Measurements from ENCODE around the gene TOR1B.

The TOR1B gene

GRCh38 chr9:129845373-129845772 is 42.4 kb downstream of the TOR1B start:
- no peak for DNase-seq (ENCODE audit: low read depth in 2 of 2)

- DNase-seq (ENCODE audit: low read depth in 2 of 2), result no peak
Measured at GRCh38 chr9:129848712-129849441, 45.9 kb downstream of the TOR1B start.

- DNase-seq (ENCODE audit: low read depth in 2 of 2), result no peak
Measured at GRCh38 chr9:129849901-129850300, 46.9 kb downstream of the TOR1B start.

GRCh38 chr9:129850821-129851550 is 48.0 kb downstream of the TOR1B start:
- DNase-seq (ENCODE audit: low read depth in 2 of 2), result no peak

GRCh38 chr9:129851821-129852220 is 48.8 kb downstream of the TOR1B start:
- no peak for DNase-seq (ENCODE audit: low read depth in 2 of 2)

- DNase-seq (ENCODE audit: low read depth in 2 of 2), result no peak
Measured at GRCh38 chr9:129852579-129852978, 49.6 kb downstream of the TOR1B start.

- no peak for DNase-seq (ENCODE audit: low read depth in 2 of 2)
Measured at GRCh38 chr9:129853614-129854013, 50.6 kb downstream of the TOR1B start.

- DNase-seq (ENCODE audit: low read depth in 2 of 2), result no peak
Measured at GRCh38 chr9:129854588-129855110, 51.7 kb downstream of the TOR1B start.

GRCh38 chr9:129857207-129857606 is 54.2 kb downstream of the TOR1B start:
- DNase-seq (ENCODE audit: low read depth in 2 of 2), result no peak

GRCh38 chr9:129858167-129858962 is 55.4 kb downstream of the TOR1B start:
- DNase-seq (ENCODE audit: low read depth in 2 of 2), result no peak
